Measurements from ENCODE around the gene RNGTT. TPM values are rescaled to one million over a fixed set of nuclear protein-coding genes. Genes with fewer than 3 reads are reported as not detected.
"Not testable (repeated sequence)": the region's sequence is repeated elsewhere in the genome, so short reads cannot be mapped to it uniquely, and the experiment has no call there.

The RNGTT gene
- total RNA-seq, 1 donor from 2014 or later = 9.1 TPM

DNA sequence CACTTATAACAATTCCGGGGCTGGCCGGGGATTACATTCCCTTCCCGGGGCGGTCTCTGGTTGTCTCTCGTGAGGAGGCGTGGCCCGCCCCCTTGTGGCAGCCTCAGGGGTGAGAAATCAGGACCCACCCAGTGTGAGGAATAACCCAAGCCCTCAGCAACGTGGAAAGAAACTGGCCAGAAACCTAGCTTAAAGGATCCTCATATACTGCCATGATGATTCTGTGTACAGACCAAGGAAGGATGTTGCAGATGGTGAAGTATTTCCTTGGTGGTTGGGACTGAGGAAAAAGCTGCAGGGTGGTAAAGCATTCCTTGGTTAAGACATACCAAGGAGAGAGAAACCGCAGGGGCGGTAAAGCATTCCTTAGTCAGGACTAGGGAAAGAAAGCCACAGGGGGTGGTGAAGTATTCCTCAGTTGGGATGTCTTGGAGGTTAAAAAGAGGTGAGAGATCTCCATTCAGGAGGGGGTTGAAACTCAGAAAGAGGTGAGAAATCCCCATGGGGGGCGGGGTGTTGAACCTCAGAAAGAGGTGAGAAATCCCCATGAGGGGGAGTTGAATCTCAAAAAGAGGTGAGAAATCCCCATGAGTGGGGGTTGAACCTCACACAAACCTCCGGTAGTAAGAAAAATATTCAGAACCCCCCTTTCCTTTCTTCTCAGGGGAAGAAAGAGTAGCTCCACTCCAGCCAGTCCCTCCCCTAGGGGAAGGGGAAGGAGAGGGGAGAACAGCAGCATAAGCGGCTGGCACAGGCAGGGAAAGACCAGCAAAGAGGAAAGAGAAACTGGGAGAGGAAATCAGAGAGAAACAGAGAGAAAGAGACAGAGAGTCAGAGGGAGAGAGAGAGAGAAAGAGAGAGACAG lies 238.1 kb downstream of the RNGTT start:
- no peak for DNase-seq (ENCODE audit: low spot score)

DNA sequence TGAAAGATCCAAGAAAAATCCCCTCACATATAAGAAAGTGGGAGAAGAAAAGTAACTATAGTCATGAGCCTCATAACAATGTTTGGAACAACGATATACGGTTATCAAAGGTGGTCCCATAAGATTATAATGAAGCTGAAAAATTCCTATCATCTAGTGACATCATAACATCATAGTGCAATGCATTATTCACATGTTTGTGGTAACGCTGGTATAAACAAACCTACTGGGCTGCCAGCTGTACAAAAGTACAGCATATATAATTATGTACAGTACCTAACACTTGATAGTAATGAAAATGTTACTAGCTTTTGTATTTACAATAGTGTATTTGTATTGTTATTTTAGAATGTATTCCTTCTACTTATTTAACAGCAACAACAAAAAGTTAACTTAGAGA lies 240.7 kb downstream of the RNGTT start:
- no peak for DNase-seq (ENCODE audit: low spot score)

DNA sequence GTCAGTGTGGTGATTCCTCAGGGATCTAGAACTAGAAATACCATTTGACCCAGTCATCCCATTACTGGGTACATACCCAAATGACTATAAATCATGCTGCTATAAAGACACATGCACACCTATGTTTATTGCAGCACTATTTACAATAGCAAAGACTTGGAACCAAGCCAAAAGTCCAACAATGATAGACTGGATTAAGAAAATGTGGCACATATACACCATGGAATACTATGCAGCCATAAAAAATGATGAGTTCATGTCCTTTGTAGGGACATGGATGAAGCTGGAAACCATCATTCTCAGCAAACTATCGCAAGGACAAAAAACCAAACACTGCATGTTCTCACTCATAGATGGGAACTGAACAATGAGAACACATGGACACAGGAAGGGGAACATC lies 247.0 kb downstream of the RNGTT start:
- DNase-seq (ENCODE audit: low spot score) = not testable (repeated sequence)

DNA sequence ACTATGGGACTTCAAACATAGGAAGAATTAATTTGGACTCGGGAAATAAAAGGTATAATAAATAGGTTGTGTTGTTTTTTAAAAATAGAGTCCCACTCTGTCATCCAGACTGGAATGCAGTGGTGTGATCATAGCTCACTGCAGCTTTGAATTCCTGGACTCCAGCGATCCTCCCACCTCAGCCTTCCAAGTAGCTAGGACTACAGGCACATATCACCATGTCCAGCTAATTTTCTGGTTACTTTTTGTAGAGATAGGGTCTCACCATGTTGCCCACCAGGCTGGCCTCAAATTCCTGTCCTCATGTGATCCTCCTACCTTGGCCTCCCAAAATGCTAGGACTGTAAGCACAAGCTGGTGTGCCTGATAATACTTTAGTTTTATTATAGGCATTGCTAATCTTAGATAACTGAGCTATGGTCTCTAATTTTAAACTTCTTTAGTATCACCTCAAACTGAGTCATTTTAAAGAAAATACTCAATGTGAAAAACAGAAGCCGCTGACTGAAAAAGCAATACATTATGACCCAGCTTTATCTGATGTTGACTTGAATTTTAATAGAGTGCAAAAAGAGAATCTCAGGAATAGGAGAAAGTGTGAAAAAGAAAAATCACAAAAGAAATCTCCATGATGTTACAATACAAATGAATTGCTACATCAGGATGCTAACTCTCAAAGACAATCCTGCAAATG lies 251.0 kb downstream of the RNGTT start:
- no peak for DNase-seq (ENCODE audit: low spot score)

DNA sequence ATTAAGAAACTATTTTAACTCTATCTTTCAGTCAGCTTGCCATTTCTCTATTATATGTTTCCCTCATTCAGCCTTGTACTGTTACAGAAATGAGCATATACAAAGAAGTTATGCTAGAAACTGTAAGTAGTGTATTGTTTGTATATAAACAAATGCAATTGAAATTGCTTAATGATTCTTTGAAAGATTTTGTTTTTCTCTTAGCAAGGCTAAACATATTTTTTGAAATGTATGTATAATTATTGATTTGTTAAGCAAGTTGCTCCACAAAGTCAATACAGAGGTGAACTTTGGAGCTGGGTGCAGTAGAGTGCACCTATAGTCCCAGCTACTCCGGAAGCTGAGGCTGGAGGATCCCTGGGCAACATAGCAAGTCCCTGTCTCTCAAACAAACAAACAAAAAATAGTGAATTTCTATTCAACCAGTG lies 253.6 kb downstream of the RNGTT start:
- DNase-seq (ENCODE audit: low spot score) = peak; percentile 50

DNA sequence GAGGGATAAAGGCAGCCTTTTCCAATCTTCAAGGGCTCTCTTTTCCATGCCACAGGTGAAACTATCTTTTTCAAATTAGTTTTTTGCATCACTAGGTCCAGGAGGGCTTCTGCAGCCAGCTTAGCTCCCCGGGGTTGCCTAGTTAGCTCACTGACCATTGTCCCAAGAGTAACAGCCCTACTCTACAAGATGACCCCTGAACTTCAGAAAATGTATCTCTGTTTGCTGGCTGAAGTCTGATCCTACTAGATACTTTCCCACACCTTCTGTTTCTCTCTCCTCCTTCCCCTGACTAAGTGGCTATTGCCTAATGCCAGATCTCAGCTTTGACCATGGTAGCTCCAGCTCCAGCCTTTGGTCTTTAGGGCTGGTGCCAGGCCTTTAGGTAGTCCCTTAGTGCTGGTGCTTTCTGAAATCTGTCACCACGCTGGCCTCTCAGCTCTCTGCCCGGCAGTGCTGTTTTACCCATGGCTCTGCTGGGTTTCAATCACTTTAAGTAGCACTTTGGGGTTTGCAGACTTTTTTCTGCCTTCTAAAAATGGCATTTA lies 255.1 kb downstream of the RNGTT start:
- no peak for DNase-seq (ENCODE audit: low spot score)

DNA sequence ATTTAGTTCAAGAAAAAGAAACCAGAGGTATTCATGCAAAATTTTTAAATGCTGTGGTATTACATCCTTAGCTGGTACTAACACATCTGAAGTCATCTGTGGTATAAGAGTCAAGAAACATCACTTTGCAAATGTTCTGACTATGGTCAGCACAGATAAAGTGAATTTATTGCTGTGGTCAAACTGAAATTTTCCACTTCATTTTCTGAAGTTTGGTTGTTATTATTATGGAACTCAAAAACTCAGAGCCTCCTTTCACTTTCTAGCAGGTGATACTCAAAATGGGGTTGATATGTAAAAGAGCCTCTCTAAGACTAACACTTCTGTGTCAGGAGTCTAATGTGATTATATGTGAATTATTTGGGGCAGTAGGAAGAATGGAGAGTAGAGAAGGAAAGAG lies 257.8 kb downstream of the RNGTT start:
- DNase-seq (ENCODE audit: low spot score) = no peak

DNA sequence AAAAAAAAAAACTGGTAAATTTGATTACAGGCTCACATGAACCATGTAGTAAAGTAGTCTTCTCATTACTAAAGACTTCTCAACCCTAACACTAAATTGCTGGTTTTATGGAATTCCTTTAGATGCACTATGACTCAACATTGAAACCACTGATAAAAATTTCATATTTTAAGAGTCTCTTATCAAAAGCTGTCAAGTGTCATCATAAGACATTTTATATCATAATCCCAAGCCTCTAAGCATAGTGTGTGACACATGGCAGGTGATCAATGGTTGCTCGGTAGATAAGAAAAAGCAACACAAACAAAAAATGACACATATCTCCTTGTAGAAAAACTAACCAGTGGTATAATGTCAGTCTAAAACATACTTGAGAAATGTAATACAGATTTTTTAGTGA lies 258.4 kb downstream of the RNGTT start:
- DNase-seq (ENCODE audit: low spot score) = no peak

DNA sequence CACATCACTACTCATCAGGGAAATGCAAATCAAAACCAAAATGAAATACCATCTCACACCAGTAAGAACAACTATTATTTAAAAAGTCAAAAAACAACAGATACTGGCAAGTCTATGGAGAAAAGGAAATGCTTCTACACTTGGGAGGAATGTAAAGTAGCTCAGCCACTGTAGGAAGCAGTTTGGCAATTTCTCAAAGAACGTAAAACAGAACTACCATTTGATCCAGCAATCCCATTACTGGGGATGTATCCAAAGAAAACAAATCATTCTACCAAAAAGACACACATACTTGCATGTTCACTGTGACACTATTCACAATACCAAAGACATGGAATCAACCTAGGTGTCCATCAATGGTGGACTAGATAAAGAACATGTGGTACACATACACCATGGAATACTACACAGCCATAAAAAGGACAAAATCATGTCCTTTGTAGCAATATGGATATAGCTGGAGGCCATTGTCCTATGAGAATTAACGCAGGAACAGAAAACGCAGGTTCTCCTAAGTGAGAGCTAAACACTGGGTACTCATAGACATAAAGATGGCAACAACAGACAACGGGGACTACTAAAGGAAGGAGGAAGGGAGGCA lies 260.4 kb downstream of the RNGTT start:
- no peak for DNase-seq (ENCODE audit: low spot score)

DNA sequence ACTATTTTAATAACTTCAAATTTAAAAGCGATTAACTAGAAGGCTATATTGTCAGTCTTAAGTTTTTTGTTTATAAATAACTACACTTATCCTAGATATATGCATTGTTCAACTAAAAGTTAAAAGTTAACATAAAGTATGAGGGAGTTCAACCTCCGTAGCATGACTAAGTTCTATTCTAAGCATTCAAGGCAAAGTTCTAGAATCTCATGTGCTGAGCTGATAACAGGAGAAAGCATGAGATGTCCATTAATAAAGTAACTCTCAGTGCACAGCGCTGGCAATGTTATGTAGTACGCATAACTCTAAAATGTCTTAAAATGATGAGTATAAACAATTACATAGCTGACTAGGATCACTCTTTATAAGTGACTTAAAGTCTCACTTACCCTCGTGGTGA lies 264.8 kb downstream of the RNGTT start:
- no peak for DNase-seq (ENCODE audit: low spot score)

DNA sequence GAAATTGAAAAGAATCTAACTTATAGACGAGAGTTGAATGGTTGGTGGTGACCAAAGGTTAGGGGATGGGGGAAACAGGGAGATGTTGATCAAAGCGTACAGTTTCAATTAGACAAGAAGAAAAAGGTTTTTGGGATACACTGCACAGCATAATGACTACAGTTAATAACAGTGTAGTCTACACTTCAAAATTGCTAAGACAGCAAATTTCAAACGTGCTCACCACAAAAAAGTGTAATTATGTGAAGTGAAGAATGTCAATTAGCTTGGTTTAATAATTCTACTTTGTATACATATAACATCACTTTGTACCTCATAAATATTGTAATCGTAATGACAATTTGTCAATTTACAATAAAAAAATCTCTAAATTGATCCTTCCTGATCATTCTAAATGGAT lies 267.5 kb downstream of the RNGTT start:
- no peak for DNase-seq (ENCODE audit: low spot score)

DNA sequence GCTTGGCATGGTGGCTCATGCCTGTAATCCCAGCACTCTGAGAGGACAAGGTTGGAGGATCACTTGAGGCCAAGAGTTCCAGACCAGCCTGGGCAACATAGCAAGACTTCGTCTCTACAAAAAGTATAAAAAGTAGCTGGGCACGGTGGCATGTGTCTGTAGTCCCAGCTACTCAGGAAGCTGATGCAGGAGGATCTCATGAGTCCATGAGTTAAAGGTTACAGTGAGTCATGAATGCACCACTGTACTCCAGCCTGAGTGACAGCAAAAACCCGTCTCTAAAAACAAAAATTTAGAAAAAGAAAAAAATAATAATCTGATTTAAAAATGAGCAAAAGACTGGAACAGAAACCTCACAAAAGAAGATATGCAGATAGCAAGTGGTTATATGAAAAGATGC lies 279.7 kb downstream of the RNGTT start:
- no peak for DNase-seq (ENCODE audit: low spot score)

DNA sequence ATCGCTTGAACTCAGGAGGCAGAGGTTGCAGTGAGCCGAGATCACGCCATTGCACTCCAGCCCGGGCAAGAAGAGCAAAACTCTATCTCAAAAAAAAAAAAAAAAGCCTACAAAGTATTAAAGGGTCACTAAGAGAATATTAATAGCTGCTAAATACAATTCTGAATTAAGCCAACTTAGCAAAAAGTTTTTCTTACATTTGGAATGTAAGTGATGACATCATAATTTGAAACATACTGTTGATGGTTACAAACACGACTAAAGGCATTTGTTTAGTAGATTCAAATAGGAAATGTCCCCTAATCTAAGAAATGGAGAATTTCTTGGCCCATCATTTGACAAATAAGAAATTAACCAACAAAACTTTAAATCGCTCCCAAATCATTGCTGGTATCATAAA lies 282.8 kb downstream of the RNGTT start:
- DNase-seq (ENCODE audit: low spot score) = no peak

DNA sequence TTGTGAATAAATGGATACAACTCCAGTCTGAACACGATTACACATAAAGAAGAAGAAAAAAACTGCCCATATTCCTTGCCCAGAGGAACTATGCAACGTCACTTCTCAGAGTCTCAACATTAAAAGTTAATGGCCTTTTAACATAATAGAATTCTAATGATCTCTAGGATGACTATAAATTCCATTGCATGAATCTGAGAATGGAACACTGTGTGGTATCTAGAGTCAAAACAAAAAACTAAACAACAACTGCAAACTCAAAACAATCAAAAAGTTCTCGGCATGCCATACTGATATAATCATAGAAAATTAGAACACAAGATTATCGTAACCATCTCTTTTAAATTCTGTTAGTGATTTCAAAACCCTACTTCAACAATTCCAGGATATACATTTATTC lies 283.6 kb downstream of the RNGTT start:
- no peak for DNase-seq (ENCODE audit: low spot score)

DNA sequence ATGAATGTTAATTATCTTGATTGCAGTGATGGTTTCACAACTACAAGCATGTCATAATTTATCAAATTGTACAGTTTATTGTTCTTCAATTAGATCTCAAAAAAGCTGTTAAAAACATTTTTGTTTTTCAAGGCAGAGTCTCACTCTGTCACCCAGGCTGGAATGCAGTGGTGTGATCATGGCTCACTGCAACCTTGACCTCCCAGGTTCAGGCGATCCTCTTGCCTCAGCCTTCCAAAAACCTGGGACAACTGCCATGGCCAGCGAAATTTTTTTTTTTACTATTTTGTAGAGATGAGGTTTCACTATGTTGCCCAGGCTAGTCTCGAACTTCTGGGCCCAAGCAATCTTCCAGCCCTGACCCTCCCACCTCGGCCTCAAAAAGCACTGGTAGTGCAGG lies 286.1 kb downstream of the RNGTT start:
- DNase-seq (ENCODE audit: low spot score) = no peak

DNA sequence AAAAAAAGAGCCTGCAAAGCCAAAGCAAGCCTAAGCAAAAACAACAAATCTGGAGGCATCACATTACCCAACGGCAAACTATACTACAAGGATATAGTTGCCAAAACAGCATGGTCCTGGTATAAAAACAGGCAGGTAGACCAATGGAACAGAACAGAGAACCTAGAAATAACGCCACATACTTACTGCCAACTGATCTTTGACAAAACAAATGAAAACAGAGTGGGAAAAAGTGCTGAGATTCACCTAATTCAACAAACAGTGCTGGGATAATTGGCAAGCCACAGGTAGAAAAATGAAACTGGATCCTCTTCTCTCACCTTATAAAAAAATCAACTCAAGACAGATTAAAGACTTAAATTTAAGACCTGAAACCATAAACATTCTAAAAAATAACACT lies 291.8 kb downstream of the RNGTT start:
- DNase-seq (ENCODE audit: low spot score) = no peak

DNA sequence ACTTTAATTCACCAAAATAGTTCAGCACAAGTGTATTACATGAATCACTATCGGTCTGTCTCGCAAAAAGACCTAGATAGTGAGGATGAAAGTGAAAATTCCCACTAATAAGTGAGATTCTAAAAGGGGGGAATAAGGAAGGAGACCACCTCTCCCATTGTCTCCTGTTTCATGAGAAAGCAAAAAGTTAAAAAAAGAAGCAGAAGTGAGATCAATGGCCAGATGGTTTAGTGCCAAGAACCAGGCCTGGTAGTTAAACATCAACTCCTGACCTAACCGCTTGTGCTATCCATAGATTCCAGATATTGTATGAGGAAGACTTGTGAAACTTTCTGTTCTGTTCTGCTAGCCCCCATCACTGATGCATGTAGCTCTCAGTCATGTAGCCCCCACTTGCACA lies 293.0 kb downstream of the RNGTT start:
- no peak for DNase-seq (ENCODE audit: low spot score)

DNA sequence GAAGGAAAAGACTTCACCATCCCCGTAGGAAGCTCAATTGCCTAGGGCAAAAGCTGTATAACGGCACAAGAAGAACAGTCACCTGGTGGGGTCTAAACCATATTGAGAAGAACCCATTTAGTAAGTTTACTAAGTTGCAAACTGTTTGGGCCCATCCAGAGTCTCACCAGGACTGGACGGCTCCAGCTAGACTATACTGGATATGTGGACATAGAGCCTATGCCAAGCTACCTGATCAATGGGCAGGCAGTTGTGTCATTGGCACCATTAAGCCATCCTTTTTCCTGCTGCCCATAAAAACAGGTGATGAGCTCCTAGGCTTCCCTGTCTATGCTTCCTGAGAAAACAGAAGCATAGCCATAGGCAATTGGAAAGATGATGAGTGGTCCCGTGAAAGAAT lies 293.9 kb downstream of the RNGTT start:
- DNase-seq (ENCODE audit: low spot score) = no peak

DNA sequence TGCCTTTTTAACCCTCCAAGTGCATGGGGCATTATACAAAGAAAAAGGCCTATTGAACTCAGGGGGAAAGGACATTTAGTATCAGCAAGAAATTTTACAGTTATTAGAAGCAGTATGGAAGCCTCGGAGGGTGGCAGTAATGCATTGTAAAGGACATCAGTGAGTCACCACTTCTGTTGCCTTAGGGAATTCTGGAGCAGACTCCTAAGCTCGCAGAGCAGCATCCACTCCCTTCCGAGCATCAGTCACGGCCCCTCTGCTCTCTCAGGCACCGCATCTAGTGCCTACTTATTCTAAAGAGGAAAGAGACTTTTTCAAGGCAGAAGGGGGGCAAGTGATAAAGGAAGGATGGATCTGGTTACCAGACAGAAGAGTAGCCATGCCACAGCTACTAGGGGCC lies 296.5 kb downstream of the RNGTT start:
- DNase-seq (ENCODE audit: low spot score) = no peak

DNA sequence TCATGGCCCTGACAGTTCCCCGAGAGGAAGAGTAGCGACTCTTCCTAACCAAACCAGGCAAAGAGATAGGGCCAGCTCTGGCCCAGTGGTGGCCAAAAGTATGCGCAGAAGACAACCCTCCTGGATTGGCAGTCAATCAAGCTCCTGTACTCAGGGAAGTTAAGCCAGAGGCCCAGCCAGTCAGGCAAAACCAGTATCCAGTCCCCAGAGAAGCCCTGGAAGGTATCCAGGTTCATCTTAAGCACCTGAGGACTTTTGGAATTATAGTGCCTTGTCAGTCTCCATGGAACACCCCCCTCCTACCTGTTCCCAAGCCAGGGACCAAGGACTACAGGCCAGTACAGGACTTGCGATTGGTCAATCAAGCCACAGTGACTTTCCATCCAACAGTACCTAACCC lies 298.3 kb downstream of the RNGTT start:
- no peak for DNase-seq (ENCODE audit: low spot score)

DNA sequence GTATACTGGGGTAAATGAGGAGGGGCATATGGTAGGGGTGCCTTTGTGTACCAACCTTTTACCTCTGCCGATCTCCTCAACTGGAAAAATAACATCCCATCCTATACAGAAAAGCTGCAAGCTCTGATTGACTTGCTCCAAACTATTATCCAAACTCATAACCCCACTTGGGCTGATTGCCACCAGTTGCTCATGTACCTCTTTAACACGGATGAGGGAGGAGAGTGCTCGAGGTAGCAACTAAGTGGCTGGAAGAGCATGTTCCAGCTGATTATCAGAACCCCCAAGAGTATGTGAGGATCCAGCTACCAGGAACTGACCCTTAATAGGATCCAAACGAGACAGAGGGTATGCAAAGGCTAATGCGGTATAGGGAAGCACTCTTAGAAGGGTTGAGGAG lies 299.6 kb downstream of the RNGTT start:
- no peak for DNase-seq (ENCODE audit: low spot score)

DNA sequence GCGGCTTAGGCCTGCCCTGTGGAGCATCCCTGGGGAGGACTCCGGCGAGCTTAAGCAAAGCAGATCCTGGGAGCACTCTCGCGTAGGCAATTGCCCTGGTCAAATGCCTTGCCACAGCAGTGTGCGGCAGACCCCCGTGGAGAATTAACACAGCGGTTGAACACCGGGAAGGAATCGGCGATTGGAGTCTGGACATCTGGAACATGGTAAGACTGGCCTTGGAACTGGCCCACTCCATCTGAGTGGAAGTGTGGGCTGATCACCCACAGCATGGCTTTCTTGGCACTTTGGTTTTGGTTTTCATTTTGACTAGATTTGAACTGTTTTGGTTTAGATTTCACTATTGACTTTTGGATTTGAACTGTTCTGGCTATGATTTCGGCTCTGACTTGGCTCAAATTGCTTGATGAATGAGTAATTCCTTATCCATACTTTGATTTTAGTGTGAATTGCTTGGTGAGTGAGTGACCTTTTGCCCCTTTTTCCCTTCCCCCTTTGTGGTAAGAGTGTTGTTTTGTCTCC lies 300.7 kb downstream of the RNGTT start:
- DNase-seq (ENCODE audit: low spot score) = no peak
